ENCODE measurements around the gene FAM168B.
A peak's percentile ranks its signal among the peaks of the same experiment; 100 is the strongest.
"Not testable (repeated sequence)": the region's sequence is repeated elsewhere in the genome, so short reads cannot be mapped to it uniquely, and the experiment has no call there.

The FAM168B gene

DNA sequence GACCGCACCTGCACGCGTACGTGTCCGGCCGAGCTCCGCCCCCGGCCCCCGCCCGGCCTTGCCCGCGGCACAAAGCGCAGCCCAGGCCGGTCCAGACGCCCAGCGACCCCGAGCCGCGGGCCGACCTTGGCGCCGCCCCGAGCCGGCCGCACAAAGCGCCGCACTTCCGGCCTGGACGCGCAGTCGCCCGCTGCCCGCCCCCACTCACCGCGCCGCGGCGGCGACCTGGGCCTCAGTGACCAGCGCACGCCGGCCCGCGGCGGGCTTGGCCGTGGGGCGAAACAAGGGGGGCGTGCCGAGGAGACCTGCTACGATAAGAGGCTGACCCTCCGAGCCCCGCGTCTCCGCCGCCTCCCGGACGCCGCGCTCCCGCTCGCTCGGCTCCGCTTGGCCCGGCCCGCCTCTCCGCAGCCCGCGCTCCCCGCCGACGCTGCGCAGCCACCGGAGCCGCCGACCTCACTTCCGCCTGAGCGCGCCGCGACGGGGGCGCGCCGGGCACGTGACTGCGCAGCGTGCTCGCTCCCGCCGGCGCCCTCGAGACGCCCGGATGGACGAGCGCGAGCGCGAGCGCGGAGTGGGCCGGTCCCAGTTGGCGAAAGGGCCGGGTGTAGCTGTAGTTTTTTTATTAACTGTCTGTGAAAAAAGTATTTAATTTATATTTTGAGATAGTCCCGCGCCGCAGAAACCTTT, at the start of gene FAM168B:
TSS of gene FAM168B (minus strand) at position 455 of the 690 bp plus-strand sequence. CDS start 10,814 bp downstream, outside the sequence.
- DNase-seq (ENCODE audit: low spot score) = peak; percentile 78

DNA sequence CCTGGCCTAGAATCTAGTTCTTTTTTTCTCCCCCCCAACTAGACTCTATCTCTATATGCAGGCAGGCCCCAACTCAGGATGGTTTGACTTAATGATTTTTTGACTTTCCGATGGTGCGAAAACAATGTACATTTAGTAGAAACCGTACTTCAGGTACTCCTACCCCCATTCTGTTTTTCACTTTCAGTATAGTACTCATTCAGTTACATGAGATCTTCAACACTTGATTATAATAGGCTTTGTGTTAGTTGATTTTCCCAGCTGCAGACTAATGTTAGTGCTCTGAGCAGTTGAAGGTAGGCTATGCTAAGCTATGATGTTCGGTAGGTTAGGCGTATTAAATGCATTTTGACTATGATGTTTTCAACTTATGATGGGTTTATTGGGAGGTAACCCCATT, 49.6 kb upstream of the FAM168B start:
- no peak for DNase-seq (ENCODE audit: low spot score)

GRCh38 chr2:131140581-131140980, 47.3 kb upstream of the FAM168B start:
- DNase-seq (ENCODE audit: low spot score) = no peak

DNA sequence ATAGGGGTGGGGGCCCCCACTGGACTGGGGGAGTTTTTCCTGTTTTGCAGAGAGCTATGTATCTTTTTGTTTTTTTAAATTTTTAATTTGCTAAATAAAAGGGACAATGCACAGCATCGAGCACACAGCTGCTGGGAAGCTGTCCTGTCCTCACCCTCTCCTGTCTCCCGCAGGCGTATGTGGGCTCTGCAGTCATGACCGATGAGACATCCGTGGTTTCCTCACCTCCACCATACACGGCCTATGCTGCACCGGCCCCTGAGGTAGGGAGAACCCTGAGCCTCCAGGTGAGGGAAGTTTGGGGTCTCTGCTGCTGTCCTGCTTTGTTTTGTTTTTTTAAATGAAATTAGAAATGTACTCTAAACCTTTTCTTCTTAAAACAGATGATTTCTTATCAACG, 39.5 kb upstream of the FAM168B start:
- DNase-seq (ENCODE audit: low spot score) = no peak

GRCh38 chr2:131130298-131130596, 37.0 kb upstream of the FAM168B start:
- no peak for DNase-seq (ENCODE audit: low spot score)

DNA sequence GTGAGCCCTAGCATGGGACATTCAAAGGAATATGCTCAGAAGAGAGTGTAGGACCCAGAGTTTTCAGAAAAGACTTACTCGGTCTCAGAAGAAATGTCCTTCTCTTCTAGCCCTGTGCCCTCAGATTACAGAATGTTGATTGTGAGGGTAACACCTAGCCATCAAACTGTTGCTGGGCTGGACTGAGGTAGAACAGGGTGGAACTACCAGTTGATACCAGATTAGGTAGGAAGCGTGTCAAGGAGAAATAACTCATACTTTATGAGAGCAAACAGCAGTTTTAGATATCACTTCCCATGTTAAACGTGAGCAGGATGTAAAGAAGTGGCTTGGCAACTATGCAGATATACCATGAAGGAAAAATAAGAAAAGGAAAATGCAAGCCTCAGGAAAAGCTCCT, 34.7 kb upstream of the FAM168B start:
- no peak for DNase-seq (ENCODE audit: low spot score)

GRCh38 chr2:131127076-131127475, 33.8 kb upstream of the FAM168B start:
- peak; percentile 76 for DNase-seq (ENCODE audit: low spot score)

DNA sequence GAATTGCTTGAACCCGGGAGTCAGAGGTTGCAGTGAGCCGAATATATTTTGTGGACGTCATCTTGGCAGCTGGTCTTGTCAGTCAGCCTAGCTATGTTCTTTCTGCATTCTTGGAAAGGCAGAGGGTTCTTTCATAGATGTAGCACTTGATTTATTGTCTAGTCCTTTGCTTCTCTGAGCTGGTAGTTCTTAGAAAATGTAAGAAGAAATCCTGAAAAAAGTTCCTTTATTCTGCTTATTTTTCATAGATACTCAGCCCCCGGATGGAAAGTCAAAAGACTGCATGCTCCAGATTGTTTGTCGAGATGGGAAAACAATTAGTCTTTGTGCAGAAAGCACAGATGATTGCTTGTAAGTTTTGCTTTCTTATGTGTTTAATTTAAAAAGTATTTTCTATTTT, 33.2 kb upstream of the FAM168B start:
- peak; percentile 79 for DNase-seq (ENCODE audit: low spot score)

DNA sequence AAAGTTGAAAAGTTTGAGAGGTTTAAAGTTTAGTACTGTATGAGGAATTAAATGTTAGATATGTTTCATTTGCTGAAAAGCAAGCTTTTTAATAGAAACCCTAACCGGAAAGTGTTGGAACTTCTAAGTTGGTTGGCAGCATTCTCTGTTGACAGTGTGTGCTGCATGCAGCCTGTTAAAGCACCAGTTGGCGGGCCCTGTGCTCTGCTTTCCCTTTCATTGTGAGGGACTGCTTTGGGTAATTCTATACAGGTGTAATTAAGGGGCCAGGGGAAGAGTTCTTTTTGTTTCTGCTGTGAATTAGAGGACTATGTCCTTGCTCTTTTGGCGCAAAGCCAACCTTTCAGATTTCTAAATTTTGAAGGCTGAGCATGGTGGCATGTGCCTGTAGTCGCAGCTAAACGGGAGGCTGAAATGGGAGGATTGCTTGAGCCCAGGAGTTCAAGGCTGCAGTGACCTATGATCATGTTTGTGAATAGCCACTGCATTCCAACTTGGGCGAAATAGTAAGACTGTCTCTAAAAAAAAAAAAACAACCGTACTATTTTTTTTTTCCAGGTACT, 32.0 kb upstream of the FAM168B start:
- no peak for DNase-seq (ENCODE audit: low spot score)

DNA sequence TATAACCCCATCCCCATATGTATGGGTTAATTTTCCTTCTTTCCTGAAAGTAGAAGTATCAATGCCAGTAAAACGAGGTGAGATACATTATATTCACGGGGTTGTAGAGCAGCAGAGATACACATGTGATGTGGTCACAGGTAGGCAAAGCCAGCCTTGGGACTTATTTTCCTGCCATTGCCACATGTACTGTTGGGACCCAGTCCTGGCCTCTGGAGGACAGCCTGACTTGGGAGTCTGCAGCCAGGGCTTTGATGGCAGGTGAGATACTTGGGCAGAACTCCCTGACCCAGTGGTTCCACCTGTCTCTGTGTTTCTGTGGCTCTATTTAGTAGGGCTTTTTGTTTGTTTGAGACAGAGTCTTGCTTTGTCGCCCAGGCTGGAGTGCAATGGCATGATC, 29.9 kb upstream of the FAM168B start:
- DNase-seq (ENCODE audit: low spot score) = no peak

DNA sequence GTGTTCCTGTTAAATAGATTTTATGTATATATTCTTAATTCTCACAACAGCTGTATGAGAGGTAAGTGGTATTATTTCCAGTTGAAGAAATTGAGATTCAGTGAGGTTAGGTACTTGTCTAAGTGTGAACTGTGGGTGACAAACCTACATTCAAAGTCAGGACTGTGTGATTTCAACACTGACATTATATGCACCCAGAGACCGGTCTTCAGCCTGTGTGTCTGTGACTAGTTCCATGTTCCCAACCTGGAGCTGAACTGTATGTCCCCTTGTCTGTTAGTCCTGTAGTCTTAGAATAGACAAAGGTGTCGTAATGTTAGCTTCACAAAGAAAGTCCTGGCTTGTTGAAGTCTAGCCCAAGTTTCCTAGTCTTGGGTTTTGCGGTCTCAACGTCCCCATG, 29.2 kb upstream of the FAM168B start:
- no peak for DNase-seq (ENCODE audit: low spot score)

DNA sequence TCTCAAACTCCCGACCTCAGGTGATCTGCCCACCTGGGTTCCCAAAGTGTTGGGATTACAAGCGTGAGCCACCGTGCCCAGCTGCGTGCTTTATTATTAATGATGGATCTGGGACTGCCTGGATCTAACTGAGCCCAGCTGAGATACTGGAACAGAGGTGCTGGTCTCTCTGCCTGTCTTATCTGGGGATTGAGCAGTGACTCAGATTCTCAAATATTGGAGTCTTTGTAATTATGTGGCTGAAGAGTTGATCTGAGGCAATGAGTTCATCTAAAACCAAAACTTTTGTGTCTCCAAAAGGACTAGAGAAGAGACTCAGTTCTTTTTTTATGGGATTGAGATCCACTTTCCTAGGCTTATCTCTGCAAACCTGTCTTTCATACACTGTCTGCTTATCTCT, 28.2 kb upstream of the FAM168B start:
- DNase-seq (ENCODE audit: low spot score) = no peak

DNA sequence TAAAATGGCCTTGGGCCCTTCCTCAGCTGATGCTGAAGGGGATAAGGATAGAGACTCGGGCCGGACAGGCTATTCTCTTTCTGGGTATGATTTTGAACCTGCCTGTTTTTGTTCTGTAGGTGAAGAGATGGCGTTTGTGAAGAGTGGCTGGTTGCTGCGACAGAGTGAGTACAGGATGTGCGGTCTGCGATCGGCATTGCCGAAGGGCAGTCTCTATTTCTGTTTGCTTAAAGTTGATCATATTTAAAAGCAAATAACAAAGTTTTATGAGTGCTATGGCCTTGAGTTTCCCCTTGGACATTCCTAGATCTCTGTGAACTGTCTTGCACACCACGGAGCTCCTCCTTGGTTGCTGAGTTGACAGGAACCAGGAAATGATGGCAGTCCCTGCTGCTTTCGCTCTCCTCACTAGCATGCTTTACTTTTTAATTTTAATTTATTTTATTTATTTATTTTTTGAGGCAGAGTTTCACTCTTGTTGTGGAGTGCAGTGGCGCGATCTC, 27.6 kb upstream of the FAM168B start:
- no peak for DNase-seq (ENCODE audit: low spot score)

DNA sequence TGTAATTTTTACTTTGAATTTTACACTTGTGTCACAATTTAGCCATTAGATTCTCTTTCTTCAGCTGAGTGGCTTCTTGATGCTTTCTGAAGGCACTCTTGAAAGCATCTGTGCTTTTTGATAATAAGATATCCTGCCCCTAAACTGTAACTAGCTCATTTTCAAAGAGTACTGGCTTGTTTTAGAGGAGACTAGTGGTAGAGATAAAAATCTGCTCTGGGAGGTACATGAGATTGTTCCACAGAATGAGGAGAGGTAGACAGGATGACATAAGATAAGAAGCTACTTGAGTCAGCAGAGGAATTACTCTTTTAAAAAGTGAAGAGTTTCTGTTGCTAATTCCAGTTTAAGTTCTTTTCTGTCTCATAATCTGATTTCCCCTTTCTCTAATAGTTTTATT, 22.5 kb upstream of the FAM168B start:
- DNase-seq (ENCODE audit: low spot score) = no peak

GRCh38 chr2:131114950-131115349, 21.7 kb upstream of the FAM168B start:
- not testable (repeated sequence) for DNase-seq (ENCODE audit: low spot score)

GRCh38 chr2:131113566-131114227, 20.4 kb upstream of the FAM168B start:
- no peak for DNase-seq (ENCODE audit: low spot score)

DNA sequence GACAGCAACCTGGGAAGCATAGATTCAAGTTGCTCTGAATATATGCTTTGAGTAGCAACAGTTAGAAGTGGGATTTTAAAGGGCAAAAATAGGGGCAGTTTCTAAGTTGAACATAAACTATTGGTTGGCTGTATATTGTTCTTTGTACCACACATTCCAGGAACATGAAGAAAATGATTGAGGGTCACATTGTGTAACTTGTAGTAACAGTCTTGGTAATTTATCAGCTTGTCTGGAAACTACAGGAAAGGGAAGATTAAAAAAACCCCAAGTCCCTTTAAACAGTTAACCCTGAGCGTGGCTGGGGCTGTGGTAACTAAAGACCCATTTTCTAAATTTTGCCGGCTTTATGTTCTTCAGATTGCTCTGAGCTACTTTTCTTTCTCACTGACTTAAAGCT, 19.3 kb upstream of the FAM168B start:
- DNase-seq (ENCODE audit: low spot score) = no peak

DNA sequence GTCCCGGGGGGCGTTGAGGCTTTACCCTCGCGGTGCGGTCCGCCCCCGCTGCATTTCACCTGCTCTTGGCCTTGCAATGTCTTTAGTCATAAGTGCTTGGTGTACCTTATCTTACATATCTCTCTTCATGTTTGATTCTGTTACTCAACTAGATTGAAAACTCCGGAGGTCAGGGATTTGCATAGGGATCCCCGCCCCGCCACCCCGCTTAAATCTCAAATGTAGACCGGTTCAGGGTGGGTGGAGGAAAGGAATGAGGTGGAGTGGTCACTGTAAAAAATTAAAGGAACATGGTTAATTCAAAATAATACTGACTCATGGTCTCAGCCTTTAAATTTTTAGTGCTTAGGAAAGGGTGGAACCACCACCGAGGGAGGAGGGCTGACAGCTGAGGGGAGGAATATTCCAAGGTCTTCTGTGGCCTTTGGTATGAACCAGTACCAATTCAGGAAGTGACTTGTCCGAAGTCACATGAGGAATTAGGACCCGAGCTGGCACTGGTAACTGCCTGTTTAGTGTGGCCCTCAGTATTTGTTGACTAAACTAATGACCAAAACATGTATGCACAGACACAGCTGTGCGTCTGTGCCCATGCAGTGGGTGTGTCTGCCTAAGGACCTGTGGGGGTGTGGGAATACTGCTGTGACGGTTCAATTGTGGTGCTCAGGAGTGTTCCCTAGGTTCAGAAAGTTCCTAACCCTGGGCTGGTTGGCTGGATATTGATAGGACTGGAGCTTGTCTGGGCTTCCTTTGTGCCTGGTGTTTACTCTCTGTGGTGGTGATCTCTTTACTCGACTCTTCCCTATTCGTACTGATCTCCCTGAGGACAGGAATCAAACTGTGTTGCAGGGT, 12.9 kb upstream of the FAM168B start:
- DNase-seq (ENCODE audit: low spot score) = peak; percentile 57

GRCh38 chr2:131105156-131105949, 12.1 kb upstream of the FAM168B start, which contains the start of gene PLEKHB2:
PLEKHB2 (plus strand) TSS chr2:131105336; CDS start chr2:131120942, 15,606 bp downstream.
- peak; percentile 89 for DNase-seq (ENCODE audit: low spot score)

DNA sequence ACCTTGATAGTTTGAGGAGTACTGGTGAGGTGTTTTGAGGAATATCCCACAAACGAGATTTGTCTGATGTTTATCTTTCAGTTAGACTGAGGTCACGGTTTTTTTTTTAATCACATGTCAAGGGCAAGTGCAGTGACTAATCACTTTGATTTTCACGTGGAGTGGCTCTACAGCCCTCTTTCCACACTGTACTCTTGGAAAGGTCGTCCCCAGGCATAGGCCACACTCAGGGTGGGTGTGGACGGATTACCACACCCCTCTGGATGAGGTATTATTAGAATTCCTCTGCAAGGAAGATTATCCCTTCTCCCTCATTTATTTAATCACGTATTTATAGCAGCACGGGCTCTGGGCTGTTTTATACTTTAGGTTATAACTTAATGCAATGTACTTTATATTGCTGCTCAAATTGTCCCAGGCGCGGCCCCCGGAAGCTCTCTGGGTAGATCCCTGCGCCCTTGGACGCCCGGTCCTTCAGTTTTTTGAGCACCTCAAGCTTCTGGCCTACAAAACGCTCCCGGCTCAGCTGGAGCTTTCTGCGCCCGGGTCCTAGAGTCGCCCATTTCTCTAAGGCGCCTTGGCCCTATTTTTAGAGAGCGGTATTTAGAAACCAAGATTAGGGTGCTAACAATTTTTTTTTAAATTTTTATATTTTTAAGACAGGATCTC, 11.4 kb upstream of the FAM168B start:
- DNase-seq (ENCODE audit: low spot score) = peak; percentile 60

DNA sequence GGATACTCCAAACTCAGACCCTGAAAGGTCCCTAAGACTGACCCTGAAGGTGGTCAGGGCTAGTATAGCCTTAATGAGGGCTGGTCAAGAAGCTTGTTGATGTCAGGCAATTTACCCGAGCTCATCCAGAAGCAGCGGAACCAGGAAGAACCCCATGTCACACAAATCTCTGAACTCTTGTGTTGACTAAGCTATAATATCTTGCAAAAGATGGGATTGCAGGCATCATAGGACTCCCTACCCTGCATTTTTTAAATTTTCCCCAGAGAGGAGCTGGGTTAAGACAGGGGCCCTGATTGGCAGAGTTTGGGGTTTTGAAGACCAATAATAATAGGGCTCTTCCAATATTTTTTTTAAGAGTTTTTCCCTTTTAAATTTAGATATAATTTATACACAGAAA, 9.9 kb upstream of the FAM168B start:
- no peak for DNase-seq (ENCODE audit: low spot score)

All from pons (tissue), 1 donor.